OCI-LY7 (cell line): ENCODE results near the gene PALLD. TPM values are rescaled to one million over a fixed set of nuclear protein-coding genes. Genes with fewer than 3 reads are reported as not detected.

ENCODE experiments used
- BruUV-seq: library from RNA; stranded (reverse); fragments of 400-500 nt; replicated peaks from 2 replicates; lab custom pipeline; 2021; lab: Mats Ljungman, UMichigan
- CTCF ChIA-PET: fragments of 300-600 bp; sonication (Branson Sonifier 250); formaldehyde crosslinking; loops from one replicate; lab custom pipeline; 2022; ENCODE audit warnings: antibody characterized with exemption; ENCODE audit not compliant: unreplicated experiment; lab: Charles Lee
- POLR2A ChIA-PET: fragments of 300-600 bp; sonication (Branson Sonifier 250); formaldehyde crosslinking; loops from one replicate; lab custom pipeline; 2022; ENCODE audit warnings: antibody characterized with exemption; lab: Charles Lee
- DNase-seq: peaks from one replicate; pipeline ENCODE4 v3.0.0-alpha.2; 2015; ENCODE audit warnings: low spot score
- H2AFZ ChIP-seq: fragments of 200-600 bp; sonication (generic), shearing (Covaris generic); 2 replicates; pipeline ENCODE4 v1.6.1; 2014; ENCODE audit warnings: mild to moderate bottlenecking, antibody characterized with exemption, low read length, moderate library complexity
- H3K27ac ChIP-seq: fragments of 200-600 bp; sonication (generic); 2 replicates; pipeline ENCODE4 v1.5.1; 2014; ENCODE audit warnings: mixed run types, low read depth, mild to moderate bottlenecking, moderate library complexity, low read length, inconsistent platforms; ENCODE audit not compliant: poor library complexity, severe bottlenecking
- H3K36me3 ChIP-seq: fragments of 200-600 bp; sonication (generic); 2 replicates; pipeline ENCODE4 v1.6.1; 2014; ENCODE audit warnings: mild to moderate bottlenecking, antibody characterized with exemption, low read length, moderate library complexity, mixed read lengths; ENCODE audit not compliant: insufficient read depth
- H3K4me1 ChIP-seq: fragments of 200-600 bp; sonication (generic); 2 replicates; pipeline ENCODE4 v1.5.1; 2014; ENCODE audit warnings: mild to moderate bottlenecking, low read length; ENCODE audit not compliant: insufficient read depth, poor library complexity, severe bottlenecking
- H3K4me2 ChIP-seq: fragments of 200-600 bp; sonication (generic); 2 replicates; pipeline ENCODE4 v1.6.1; 2014; ENCODE audit warnings: mild to moderate bottlenecking, low read length
- H3K4me3 ChIP-seq: fragments of 200-600 bp; sonication (generic); 2 replicates; pipeline ENCODE4 v1.5.1; 2014; ENCODE audit warnings: mild to moderate bottlenecking, low read depth, low read length; ENCODE audit not compliant: poor library complexity, severe bottlenecking
- H3K79me2 ChIP-seq: fragments of 200-600 bp; sonication (generic); 2 replicates; pipeline ENCODE4 v1.6.1; 2016; ENCODE audit warnings: low read depth, mild to moderate bottlenecking, low read length, moderate library complexity, mixed read lengths; ENCODE audit not compliant: insufficient read depth
- H3K9me2 ChIP-seq: fragments of 200-600 bp; sonication (generic); 2 replicates; pipeline ENCODE4 v1.6.1; 2016; ENCODE audit warnings: mild to moderate bottlenecking, low read length, mixed read lengths; ENCODE audit not compliant: insufficient read depth
- H3K9me3 ChIP-seq: fragments of 200-600 bp; sonication (generic); 2 replicates; pipeline ENCODE4 v1.6.1; 2014; ENCODE audit warnings: mild to moderate bottlenecking, mixed run types, low read length, mixed read lengths
- H4K20me1 ChIP-seq: fragments of 200-600 bp; sonication (generic); 2 replicates; pipeline ENCODE4 v1.6.1; 2014; ENCODE audit warnings: mild to moderate bottlenecking, antibody characterized with exemption, low read length, moderate library complexity, mixed read lengths; ENCODE audit not compliant: insufficient read depth
- CTCF ChIP-seq: fragments of 200-600 bp; sonication (generic); conservative IDR thresholded peaks from 2 replicates; pipeline ENCODE4 v1.5.1; 2014; ENCODE audit warnings: mild to moderate bottlenecking, antibody characterized with exemption, low read length, moderate library complexity, mixed read lengths
- EZH2phosphoT487 ChIP-seq: fragments of 200-600 bp; sonication (generic); IDR thresholded peaks from 2 replicates; pipeline ENCODE4 v1.6.1; 2018; ENCODE audit warnings: low read depth, borderline replicate concordance, mild to moderate bottlenecking, mixed run types, antibody characterized with exemption, low read length, moderate library complexity, mixed read lengths
- intact Hi-C: fragments of 100-400 bp; cut with micrococcal nuclease; formaldehyde crosslinking; loops from one replicate; pipeline ENCODE4 v1.10.0; 2022; ENCODE audit not compliant: unreplicated experiment
- total RNA-seq, 2 experiments: library from RNA; depleted of rRNA in 1 of 2; stranded (reverse); fragments of >200 nt in 1 of 2; shearing (Covaris generic) in 1 of 2; gene quantifications; 2 replicates each; pipeline ENCODE4 v1.2.3, GENCODE V29; 2014 to 2022

Gene PALLD
- total RNA-seq, 2 experiments from 2014 or later, result 0.73 to 2.8 TPM

GRCh38 chr4:168604496-168605373 is 107.9 kb downstream of the PALLD start:
- DNase-seq, result no peak
- Histone ChIP-seq H3K36me3 (no peaks in the 10 kb centered on the region), H3K4me2 (no peak overlapping the region), H2AFZ (no peak overlapping the region), H3K4me3 (no peak overlapping the region), H4K20me1 (no peaks in the 10 kb centered on the region), H3K4me1 (no peaks in the 10 kb centered on the region), H3K79me2 (no peaks in the 10 kb centered on the region), H3K27ac (no peak overlapping the region), H3K9me2 (no peaks in the 10 kb centered on the region), H3K9me3 (no peaks in the 10 kb centered on the region)
- intact Hi-C loops, result no loop called here
- ChIA-PET CTCF (no interaction called here), POLR2A (interaction anchor here (0.6 to 1.3 kb wide), 2 partner anchors 11 to 654 kb away, joined by 4 to 5 read pairs; no protein-coding TSS in a partner anchor)
- BruUV-seq, result no TSS peak
- TF ChIP-seq EZH2phosphoT487, result no peak
- TF ChIP-seq CTCF, result no peak

GRCh38 chr4:168605411-168605810 is 108.6 kb downstream of the PALLD start:
- no peak overlapping the region for H3K4me2 ChIP-seq
- ChIA-PET CTCF (no interaction called here), POLR2A (interaction anchor here (1.3 kb wide), 1 partner anchor 12 kb away, joined by 4 read pairs; no protein-coding TSS in a partner anchor)
- H3K9me2 ChIP-seq, result no peaks in the 10 kb centered on the region
- H3K79me2 ChIP-seq, result no peaks in the 10 kb centered on the region
- BruUV-seq, result no TSS peak
- no peak overlapping the region for H3K27ac ChIP-seq
- no peaks in the 10 kb centered on the region for H3K36me3 ChIP-seq
- no peaks in the 10 kb centered on the region for H3K9me3 ChIP-seq
- intact Hi-C loops, result no loop called here
- no peaks in the 10 kb centered on the region for H3K4me1 ChIP-seq
- H3K4me3 ChIP-seq, result no peak overlapping the region
- H2AFZ ChIP-seq, result no peak overlapping the region
- no peak for TF ChIP-seq CTCF
- no peak for TF ChIP-seq EZH2phosphoT487
- DNase-seq, result no peak
- no peaks in the 10 kb centered on the region for H4K20me1 ChIP-seq

GRCh38 chr4:168607215-168607614 is 110.4 kb downstream of the PALLD start:
- H3K9me2 ChIP-seq, result no peaks in the 10 kb centered on the region
- intact Hi-C loops, result no loop called here
- TF ChIP-seq CTCF (no peak), EZH2phosphoT487 (no peak)
- H3K36me3 ChIP-seq, result no peaks in the 10 kb centered on the region
- H3K9me3 ChIP-seq, result no peaks in the 10 kb centered on the region
- DNase-seq, result no peak
- H3K4me2 ChIP-seq, result no peak overlapping the region
- no peaks in the 10 kb centered on the region for H4K20me1 ChIP-seq
- BruUV-seq, result no TSS peak
- no peak overlapping the region for H3K27ac ChIP-seq
- POLR2A ChIA-PET, result no interaction called here
- no peak overlapping the region for H2AFZ ChIP-seq
- CTCF ChIA-PET, result no interaction called here
- H3K79me2 ChIP-seq, result no peaks in the 10 kb centered on the region
- no peak overlapping the region for H3K4me3 ChIP-seq
- H3K4me1 ChIP-seq, result no peaks in the 10 kb centered on the region
